NK-92 (cell line): ENCODE results near the gene RCAN1.

Experiments
- DNase-seq: peaks from one replicate; lab custom pipeline; 2025; ENCODE audit not compliant: unreplicated experiment; lab: John Stamatoyannopoulos, UW

Gene RCAN1

DNA sequence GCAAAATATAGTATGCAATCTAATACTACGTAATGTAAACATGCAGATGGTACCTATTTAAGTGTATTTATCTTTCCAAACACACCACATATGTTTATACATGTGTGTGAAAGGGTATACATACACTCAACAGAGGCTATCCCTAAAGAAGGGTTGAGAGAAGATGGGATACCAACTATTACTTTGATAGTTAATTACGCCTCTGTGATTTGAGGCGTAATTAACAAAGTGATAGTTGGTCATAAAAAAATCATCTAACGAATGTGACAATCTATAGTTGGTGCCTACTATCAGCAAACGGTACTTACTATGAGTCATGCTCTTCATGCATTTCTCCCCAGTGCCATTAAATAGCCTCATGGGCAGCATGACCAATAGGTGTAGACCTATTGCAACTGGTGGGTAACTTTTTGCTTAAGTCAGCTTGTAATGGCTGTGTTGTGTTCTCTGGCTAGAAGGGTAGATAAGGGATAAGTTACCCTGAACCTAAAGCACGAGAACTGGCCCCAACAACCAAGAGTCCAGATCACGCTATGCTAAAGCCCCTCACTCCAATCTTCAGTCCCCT is 15.3 kb downstream of the RCAN1 start:
- no peak for DNase-seq

DNA sequence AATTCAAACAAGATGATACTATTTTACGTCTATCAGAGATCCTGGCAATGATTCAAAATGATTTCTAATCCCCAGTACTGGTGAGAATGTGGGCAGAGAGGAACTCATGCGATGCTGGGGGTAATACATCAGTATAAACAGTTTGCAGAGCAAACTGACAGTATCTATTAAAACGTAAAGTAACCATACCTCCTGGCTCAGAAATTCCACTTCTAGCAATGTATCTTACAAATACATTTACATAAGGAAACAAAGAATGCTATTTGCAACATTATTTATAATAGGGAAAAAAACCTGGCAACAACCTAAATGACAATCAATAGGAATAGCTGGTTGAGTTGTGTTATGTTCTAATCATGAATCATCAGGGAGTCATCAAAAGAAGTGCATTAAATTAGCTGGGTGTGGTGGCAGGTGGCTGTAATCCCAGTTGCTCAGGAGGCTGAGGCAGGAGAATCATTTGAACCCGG is 15.9 kb downstream of the RCAN1 start:
- DNase-seq, result no peak

DNA sequence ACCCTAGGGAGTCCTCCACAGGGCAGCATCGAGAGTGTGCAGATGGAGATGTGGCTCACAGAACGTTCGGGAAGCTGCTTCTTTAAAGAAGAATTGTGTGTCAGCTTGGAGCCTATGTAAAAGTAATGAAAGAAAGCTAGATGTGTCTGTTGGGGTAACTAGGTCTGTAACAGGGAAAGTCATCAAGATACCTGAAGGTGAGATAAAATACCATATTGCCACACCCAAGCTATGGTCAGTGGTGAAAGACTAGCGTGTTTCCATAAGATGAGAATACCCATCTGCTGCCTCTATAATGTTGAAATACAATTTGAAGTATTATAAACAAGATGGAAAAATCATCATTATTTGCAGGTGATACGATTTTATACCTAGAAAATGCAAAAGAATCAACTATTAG is 17.5 kb downstream of the RCAN1 start:
- DNase-seq, result no peak

DNA sequence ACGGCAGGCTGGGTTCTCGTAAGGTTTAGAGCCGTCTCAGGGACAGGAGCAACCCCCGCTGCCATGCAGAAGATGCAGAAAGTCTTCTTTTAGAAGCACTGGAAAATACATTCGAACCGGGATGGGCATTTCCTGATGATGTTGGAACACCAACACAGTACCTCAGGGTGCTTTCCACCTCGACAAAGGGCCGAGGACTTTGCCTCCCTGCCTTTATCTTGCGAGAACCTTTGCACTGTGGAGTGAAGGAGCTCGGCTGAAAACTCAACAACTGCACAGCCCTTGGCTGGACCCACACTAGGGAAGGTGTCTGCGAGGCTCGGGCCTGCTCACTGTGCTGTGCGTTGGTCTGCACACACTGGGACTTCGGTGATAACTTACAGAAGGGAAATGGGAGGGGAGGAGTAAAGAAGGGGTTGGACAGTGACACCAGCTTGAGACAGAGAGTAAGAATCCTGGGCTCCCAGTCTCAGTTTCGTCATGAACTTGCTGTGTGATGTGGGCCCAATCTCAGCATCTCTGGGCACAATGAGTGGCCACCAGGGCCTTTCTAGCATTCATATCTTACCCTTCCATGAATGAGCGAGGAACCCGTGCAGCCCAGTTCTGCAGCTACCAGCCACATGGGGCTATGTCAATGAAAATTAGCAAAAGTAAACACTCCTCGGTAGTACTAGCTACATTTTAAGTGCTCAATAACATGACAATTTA is 18.2 kb downstream of the RCAN1 start:
- no peak for DNase-seq

DNA sequence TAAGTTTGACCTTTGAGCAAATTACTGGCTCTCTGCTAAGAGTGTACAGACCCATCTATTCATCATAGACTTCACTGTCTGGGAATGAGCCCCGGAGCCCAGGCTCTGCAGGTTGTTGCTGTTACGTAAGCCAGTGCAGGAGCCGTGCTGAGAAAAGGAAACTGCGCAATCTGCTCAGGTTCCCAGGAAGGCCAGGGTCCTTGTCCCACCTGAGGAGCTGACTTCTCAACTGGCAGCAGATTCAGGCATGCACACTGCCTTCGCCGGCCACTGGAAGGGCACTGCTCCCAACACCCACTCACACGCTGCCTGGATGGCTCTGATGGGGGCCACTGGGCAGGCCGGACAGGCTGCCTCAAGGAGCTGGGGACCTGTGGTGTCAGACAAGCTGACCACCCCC is 19.5 kb downstream of the RCAN1 start:
- DNase-seq, result no peak

DNA sequence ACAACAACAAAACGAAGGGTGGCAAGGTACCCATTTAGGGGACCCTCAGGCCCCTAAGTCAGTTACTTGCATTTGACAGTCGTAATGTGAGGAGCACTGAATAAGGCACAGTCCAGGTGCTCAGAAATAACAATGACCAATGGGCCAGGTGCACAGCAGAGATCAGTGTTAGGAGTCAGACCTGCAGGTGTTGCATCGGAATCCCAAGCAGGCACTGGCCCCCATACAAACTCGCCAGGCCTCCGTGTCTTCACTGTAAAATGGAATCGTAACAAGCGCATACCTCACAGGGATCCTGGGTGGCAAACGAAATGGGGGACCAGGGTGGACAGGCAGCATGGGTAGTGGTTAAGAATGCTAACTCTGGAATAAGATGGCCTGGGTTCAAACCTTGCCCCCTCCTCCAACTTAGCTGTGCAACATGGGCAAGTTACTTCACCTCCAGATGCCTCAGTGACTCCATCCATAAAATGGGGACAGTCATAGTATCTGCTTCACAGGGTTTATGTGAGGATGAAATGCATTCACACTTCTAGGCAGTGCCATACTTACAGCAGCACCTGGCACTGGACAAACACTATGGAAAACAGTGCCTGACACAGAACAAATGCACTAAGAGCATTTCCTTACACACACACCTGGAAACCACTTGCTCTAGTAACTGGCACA is 20.2 kb downstream of the RCAN1 start:
- DNase-seq, result no peak

DNA sequence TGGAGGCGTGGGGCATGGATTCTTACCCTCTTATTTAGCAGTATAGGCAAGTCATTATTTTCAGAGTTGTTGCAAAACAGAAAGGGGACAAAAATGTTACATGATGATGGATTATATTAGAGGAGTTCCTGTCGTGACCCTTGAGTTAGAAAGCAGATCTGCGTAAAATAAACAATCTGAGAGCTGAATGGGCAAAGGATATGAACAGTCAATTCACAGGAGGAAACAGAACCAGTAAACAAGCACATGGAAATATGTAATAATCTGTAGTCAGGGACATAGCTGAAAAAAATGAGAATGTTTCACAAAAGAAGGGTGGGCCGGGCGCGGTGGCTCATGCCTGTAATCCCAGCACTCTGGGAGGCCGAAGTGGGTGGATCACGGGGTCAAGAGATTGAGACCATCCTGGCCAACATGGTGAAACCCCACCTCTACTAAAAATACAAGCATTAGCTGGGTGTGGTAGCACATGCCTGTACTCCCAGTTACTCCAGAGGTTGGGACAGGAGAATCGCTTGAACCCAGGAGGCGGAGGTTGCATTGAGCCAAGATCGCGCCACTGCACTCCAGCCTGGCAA is 20.9 kb downstream of the RCAN1 start:
- DNase-seq, result no peak

DNA sequence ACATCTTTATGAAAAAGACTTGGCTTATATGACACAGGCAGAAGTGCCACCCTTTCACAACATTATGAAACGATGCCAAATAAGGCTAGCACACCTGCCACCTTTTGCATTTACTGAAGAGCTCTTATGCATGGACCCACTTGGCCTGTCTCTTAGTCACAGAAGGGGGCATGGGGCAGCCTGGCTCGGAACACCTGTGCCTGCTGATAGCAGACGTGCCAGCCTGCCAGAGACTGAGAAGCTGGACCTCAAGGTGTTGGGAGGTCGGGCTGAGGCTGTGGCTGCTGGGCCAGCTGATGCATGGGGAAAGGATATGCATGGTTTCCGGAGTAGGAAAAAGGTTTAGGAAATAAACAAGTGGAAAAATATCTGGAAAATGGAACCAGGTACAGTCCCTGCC is 21.5 kb downstream of the RCAN1 start:
- no peak for DNase-seq

DNA sequence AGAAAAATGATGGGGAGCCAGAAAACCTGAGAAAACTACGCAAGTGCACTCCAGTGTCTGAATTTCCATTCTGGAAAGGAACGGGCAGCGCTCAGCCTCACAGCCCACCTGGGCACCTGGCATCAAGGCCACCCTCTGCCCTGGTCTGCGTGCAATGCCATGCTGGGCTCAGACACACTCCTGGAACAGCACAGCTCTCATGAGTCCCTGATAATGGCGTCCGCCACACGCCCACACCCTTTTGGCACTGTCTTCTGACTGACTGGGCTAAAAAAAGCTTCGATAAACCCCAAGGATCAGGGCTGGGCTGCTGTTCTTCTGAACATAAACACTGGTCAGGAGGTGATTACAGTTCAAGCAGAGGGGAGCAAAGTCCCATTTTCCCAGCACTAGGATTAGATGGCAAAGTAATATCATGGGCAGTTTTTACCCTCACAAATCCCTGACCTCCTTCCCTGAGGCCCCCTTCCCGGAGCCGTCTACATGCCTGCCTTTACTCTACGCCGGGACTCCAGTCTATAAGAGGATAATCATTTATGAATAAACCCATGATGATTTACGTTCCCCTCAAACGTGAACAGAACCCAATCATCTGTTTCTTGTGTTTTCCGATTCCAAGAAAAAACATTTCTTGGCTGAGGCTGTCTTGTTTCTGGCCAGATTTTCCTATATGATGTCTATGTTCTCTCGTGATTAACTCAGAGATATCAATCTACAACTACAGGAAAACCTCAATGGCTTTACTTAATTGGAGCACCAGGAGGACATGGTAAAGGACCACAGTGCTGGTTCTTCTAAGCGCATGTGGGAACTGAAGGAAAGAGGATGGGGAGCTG is 22.6 kb downstream of the RCAN1 start:
- no peak for DNase-seq

DNA sequence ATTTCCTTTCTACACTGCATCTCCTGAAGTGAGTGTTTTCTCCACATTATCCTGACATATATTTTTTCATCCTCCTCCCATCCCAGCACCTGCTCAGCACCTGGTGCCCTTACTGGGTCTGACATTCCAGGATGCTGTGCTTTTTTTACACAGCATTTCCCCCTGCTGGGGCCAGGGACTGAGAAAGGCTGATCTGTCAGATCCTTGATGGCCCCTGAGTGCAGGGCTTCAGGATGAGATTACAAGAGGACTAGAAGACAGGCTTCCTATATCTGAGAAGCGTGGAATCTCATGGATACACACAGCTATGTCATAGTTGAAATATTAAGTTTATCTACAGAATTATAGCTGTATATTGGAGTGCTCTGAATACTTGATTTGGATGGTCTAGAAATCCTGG is 24.4 kb downstream of the RCAN1 start:
- DNase-seq, result no peak

DNA sequence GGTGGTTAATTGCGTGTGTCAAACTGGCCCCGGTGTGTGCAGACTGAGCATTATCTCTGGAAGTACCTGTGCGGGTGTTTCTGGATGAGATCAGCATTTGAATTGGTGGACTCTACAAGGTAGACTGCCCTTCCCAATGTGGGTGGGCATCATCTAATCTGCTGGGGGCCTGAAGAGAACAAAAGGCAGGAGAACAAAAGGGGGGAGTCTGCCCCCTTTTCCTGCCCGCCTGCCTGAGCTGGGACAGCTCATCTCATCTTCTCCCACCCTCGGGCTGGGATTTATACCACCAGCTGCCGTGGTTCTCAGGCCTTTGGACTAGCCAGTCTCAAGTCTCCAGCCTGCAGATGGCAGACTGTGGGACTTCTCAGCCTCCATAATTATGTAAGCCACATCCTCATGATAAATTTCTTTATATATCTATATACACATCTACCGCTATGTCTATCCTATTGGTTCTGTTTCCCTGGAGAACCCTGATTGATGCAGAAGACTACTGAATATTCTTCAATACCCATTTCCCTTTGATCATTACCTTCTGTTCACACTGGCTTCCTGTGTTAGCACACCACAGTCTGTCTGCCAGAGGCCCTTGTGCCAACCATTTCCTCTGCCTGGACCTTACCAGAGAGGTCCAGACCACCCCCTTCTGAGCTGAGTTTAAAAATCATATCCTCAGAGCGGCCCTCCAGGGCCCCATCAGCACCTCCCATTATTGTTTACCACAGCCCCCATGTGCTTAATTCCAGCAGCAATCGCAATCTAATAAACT is 25.2 kb downstream of the RCAN1 start:
- no peak for DNase-seq

DNA sequence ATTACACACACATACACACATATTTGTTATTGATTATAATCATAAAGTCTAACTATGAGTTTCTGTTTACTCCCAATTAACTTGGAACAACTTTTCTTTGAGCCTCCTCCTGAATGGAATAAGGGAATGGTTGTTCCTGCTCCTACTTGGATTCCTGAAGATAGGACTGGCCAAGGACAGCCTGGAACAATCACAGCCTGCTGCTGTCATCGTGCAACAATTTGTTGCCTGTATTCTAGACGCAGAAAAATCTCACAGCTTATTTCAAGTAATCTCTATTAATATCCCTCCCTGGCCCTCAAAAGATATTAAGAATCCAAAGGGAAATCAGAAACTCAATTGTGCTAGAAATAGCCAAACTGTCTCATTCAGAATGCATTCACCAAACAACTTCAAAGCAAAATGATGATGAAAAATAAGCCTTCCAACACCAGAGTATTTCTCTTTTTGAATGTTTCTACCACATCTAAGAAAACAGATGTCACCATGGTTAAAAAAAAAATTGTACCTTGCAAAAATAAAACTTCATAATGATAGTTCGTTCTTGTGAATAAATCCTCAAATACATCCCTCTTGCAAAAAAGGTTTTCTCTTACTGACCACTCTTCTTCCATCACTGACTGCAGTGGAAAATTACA is 30.9 kb downstream of the RCAN1 start:
- no peak for DNase-seq

DNA sequence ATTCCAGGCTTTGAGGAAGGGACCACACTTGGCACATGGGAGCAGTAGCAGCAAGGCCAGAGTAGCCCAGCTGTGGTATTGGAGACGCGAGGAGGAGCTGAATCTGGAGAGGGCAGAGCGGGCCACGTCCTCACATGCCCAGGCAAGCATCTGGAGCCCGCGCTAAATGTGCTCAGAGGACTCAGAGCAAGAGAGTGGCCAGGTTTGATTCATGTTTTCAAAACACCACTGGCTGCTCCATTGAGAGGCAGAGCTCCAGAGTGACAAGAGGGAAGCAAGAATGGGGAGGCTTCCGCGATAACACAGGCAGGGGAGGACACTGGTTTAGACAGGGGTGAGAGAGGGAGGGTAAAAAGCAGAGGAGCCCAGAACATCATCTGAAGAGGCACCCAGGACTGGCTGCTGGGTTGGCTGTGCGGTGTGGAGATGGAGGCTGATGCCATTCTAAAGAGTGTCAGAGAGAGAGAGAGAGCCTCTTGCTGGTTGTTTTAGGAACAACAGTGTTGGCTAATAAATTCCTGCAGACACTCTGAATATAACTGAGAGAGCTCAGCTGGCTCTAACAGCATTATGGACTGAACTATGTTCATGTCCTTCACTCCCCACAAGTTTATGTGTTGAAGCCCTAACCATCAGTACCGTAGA is 32.3 kb downstream of the RCAN1 start:
- DNase-seq, result no peak

DNA sequence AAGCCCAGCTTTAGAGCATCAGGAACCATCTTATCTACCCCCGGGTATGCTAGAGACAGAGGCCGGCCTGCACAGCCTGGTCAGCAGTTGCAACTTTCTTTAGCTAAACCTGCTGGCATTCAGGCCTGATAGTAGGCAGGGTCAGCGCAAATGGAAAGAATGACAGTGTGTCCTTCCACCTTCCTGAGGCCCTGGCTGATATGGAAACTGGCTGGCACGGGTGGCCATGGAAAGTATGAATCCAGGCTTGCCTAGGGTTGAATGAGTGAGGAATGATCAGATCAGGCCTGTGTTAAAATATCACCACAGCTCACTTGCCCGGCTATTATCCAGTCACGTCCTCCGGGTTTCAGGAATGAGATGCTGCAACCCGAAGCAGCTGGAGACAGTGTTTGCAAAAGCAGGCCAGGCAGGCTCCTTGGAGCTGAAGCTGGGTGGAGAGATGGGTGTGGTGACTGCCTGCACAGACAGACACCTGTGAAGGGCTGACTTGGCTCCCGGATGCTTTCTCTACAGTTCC is 34.7 kb downstream of the RCAN1 start:
- no peak for DNase-seq

DNA sequence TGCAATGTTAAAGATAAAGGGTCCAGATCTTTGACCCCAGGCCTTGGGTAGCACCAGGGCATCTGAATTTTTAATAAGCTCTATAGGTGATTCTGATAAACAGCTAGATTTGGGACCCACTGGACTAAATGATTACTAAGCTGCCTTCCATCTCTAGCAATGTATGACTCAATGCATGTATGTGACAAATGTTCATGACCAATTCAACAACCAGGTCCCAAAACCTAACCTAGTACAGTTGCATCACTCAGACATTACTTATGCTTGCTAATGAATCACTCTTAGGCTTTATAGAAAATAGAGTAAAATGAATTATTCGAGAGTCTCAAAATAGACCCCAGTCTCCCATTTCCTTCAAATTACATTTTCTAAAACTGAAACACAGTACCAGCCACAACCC is 35.5 kb downstream of the RCAN1 start:
- no peak for DNase-seq

DNA sequence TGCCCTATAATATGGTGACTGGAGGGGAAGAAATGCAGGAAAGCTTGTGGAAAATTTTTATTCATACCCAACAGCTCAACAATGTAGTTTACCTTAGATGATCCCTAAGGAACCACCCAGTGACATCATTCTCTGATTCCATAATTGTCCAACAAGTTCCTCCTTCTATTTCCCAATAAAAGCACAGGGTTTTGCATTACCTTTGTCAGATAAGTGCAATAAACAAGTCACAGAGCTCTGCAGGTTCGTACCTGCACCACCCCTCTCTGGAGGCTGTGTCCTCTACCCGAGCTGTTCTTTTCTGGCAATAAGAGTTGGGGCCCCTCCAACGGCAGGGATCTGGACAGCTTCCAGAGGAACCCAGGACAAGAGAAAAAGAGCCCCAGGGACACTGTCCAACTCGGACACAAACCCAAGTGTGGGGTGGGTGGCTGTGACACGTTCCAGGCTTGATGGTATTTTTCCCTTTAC is 38.8 kb downstream of the RCAN1 start:
- no peak for DNase-seq

DNA sequence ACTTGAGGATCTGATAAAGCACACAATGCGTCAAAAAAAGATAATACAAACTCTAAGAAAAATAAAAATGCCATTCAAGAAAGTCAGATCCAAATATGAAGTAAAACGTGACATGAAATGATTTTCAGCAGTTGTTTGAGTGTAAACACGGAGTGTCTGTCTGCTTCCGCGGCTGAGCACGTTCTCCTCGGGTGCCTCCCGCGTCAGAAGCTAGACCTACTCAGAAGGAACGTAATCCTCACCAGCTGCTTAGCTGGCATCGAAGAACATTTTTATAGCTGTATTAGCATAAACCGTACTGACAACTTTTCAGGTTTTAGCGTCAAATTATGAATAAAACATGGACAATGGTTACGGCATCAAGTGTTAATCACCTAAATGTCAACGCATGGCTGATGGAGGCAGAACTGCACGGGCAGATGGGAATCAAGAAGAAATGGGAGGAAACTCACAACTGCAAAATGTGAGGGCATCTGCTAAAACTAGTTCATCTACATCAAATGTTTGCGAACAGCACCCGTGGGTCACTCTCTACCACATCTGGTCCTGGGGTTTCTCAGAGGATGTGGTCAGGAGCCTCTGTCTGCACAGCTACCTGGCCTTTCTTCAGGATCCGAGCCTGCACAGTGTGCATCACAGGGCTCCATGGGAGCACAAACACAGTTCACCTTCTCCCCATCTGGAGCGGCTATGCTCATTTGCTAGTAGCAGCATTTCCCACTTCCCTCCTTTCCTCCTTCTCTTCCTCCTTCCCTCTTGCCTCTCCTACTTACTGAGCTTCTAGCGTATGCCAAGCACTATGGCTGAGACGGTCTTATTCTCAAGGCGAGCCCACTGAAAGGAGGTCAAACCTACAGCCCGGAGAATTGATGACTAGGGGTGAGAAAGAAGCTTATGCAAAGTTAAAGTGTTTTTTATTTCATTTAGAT is 40.0 kb downstream of the RCAN1 start:
- no peak for DNase-seq

DNA sequence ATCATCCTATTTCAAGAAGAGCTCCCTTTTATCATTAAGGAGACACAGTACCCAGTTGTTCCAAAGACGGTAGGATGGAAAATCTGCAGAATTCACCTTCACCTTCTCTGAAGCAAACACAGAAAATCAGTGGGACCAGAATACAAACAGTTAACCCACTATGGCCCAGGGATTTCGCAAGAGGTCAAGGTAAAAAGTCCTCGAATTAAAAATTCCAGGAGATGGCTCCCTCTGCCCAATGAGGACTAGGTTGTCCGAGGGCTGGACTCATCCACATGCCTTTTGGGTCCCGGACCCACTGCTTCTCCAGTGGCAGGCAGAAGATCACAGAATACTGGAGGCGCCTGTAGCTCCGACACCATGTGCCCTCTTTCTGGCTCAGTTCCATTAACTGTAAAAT is 42.9 kb downstream of the RCAN1 start:
- no peak for DNase-seq
